Measurements from ENCODE around the gene TGFBR3L.

Gene TGFBR3L

GRCh38 chr19:7921302-7921966 is 6.8 kb downstream of the TGFBR3L start:
- Histone ChIP-seq H3K27me3 (ENCODE audit: low read depth, low read length) (peaks cover 20% of the 10 kb centered on the region), H3K36me3 (ENCODE audit: control insufficient read depth in 1 of 2, insufficient read depth in 2 of 2, low read length in 2 of 2) (peaks cover 7 to 16% of the 10 kb centered on the region in 2 donors), H3K9me3 (ENCODE audit: control insufficient read depth in 1 of 2, low read length in 2 of 2) (no peaks in the 10 kb centered on the region), H3K4me1 (ENCODE audit: control insufficient read depth in 1 of 2, insufficient read depth in 2 of 2, low read length in 2 of 2) (peaks cover 5 to 76% of the 10 kb centered on the region in 2 donors), H3K4me3 (ENCODE audit: low read depth in 1 of 2, low read length in 2 of 2) (peak overlapping the region; percentile 43 to 67), H3K27ac (ENCODE audit: low read length) (peak overlapping the region; percentile 79)

GRCh38 chr19:7921967-7922835 is 7.6 kb downstream of the TGFBR3L start:
- H3K36me3 ChIP-seq (ENCODE audit: control insufficient read depth in 1 of 2, insufficient read depth in 2 of 2, low read length in 2 of 2): peaks cover 7 to 16% of the 10 kb centered on the region in 2 donors
- H3K27ac ChIP-seq (ENCODE audit: low read length): peak overlapping the region; percentile 79
- peaks cover 5 to 76% of the 10 kb centered on the region in 2 donors for H3K4me1 ChIP-seq (ENCODE audit: control insufficient read depth in 1 of 2, insufficient read depth in 2 of 2, low read length in 2 of 2)
- H3K9me3 ChIP-seq (ENCODE audit: control insufficient read depth in 1 of 2, low read length in 2 of 2): no peaks in the 10 kb centered on the region
- peak overlapping the region; percentile 43 to 67 for H3K4me3 ChIP-seq (ENCODE audit: low read depth in 1 of 2, low read length in 2 of 2)
- H3K27me3 ChIP-seq (ENCODE audit: low read depth, low read length): peaks cover 15% of the 10 kb centered on the region

GRCh38 chr19:7922836-7923195 is 8.2 kb downstream of the TGFBR3L start:
- peaks cover 5 to 76% of the 10 kb centered on the region in 2 donors for H3K4me1 ChIP-seq (ENCODE audit: control insufficient read depth in 1 of 2, insufficient read depth in 2 of 2, low read length in 2 of 2)
- H3K27ac ChIP-seq (ENCODE audit: low read length): no peak overlapping the region
- no peaks in the 10 kb centered on the region for H3K9me3 ChIP-seq (ENCODE audit: control insufficient read depth in 1 of 2, low read length in 2 of 2)
- H3K4me3 ChIP-seq (ENCODE audit: low read depth in 1 of 2, low read length in 2 of 2): no peak overlapping the region
- H3K27me3 ChIP-seq (ENCODE audit: low read depth, low read length): peaks cover 11% of the 10 kb centered on the region
- peaks cover 7 to 16% of the 10 kb centered on the region in 2 donors for H3K36me3 ChIP-seq (ENCODE audit: control insufficient read depth in 1 of 2, insufficient read depth in 2 of 2, low read length in 2 of 2)

GRCh38 chr19:7923295-7924191 is 8.9 kb downstream of the TGFBR3L start:
- H3K9me3 ChIP-seq (ENCODE audit: control insufficient read depth in 1 of 2, low read length in 2 of 2): no peaks in the 10 kb centered on the region
- H3K27me3 ChIP-seq (ENCODE audit: low read depth, low read length): peaks cover 4% of the 10 kb centered on the region
- peak overlapping the region in 1 of 2 donors; percentile 57 for H3K4me3 ChIP-seq (ENCODE audit: low read depth in 1 of 2, low read length in 2 of 2)
- H3K4me1 ChIP-seq (ENCODE audit: control insufficient read depth in 1 of 2, insufficient read depth in 2 of 2, low read length in 2 of 2): peaks cover 5 to 79% of the 10 kb centered on the region in 2 donors
- peaks cover 7 to 16% of the 10 kb centered on the region in 2 donors for H3K36me3 ChIP-seq (ENCODE audit: control insufficient read depth in 1 of 2, insufficient read depth in 2 of 2, low read length in 2 of 2)
- no peak overlapping the region for H3K27ac ChIP-seq (ENCODE audit: low read length)

GRCh38 chr19:7924241-7924640 is 9.6 kb downstream of the TGFBR3L start:
- H3K27ac ChIP-seq (ENCODE audit: low read length): no peak overlapping the region
- peak overlapping the region in 1 of 2 donors; percentile 57 for H3K4me3 ChIP-seq (ENCODE audit: low read depth in 1 of 2, low read length in 2 of 2)
- no peaks in the 10 kb centered on the region for H3K9me3 ChIP-seq (ENCODE audit: control insufficient read depth in 1 of 2, low read length in 2 of 2)
- peaks cover 5 to 77% of the 10 kb centered on the region in 2 donors for H3K4me1 ChIP-seq (ENCODE audit: control insufficient read depth in 1 of 2, insufficient read depth in 2 of 2, low read length in 2 of 2)
- H3K27me3 ChIP-seq (ENCODE audit: low read depth, low read length): no peaks in the 10 kb centered on the region
- peaks cover 7 to 16% of the 10 kb centered on the region in 2 donors for H3K36me3 ChIP-seq (ENCODE audit: control insufficient read depth in 1 of 2, insufficient read depth in 2 of 2, low read length in 2 of 2)

GRCh38 chr19:7924651-7925170 is 10.1 kb downstream of the TGFBR3L start:
- no peaks in the 10 kb centered on the region for H3K27me3 ChIP-seq (ENCODE audit: low read depth, low read length)
- no peak overlapping the region for H3K27ac ChIP-seq (ENCODE audit: low read length)
- H3K4me3 ChIP-seq (ENCODE audit: low read depth in 1 of 2, low read length in 2 of 2): peak overlapping the region in 1 of 2 donors; percentile 57
- H3K4me1 ChIP-seq (ENCODE audit: control insufficient read depth in 1 of 2, insufficient read depth in 2 of 2, low read length in 2 of 2): peaks cover 5 to 77% of the 10 kb centered on the region in 2 donors
- H3K9me3 ChIP-seq (ENCODE audit: control insufficient read depth in 1 of 2, low read length in 2 of 2): no peaks in the 10 kb centered on the region
- peaks cover 7 to 16% of the 10 kb centered on the region in 2 donors for H3K36me3 ChIP-seq (ENCODE audit: control insufficient read depth in 1 of 2, insufficient read depth in 2 of 2, low read length in 2 of 2)

GRCh38 chr19:7925171-7925851 is 10.7 kb downstream of the TGFBR3L start:
- peaks cover 5 to 78% of the 10 kb centered on the region in 2 donors for H3K4me1 ChIP-seq (ENCODE audit: control insufficient read depth in 1 of 2, insufficient read depth in 2 of 2, low read length in 2 of 2)
- no peak overlapping the region for H3K27ac ChIP-seq (ENCODE audit: low read length)

GRCh38 chr19:7926021-7926726 is 11.5 kb downstream of the TGFBR3L start, which contains the start of gene CTXN1:
Gene CTXN1, minus strand, starts transcription at chr19:7926135. Its CDS starts 597 bp downstream, at chr19:7925538.
- H3K27ac ChIP-seq (ENCODE audit: low read length): no peak within 1 kb of the TSS
- H3K4me3 ChIP-seq (ENCODE audit: low read depth in 1 of 2, low read length in 2 of 2): peak within 1 kb of the TSS in 1 of 2 donors; percentile 58

More at GRCh38 chr19:7925171-7925851, 10.7 kb downstream of the TGFBR3L start:
- H3K27me3 ChIP-seq (ENCODE audit: low read depth, low read length): no peaks in the 10 kb centered on the region
- peak overlapping the region in 1 of 2 donors; percentile 57 for H3K4me3 ChIP-seq (ENCODE audit: low read depth in 1 of 2, low read length in 2 of 2)
- H3K36me3 ChIP-seq (ENCODE audit: control insufficient read depth in 1 of 2, insufficient read depth in 2 of 2, low read length in 2 of 2): peaks cover 7 to 16% of the 10 kb centered on the region in 2 donors
- no peaks in the 10 kb centered on the region for H3K9me3 ChIP-seq (ENCODE audit: control insufficient read depth in 1 of 2, low read length in 2 of 2)

GRCh38 chr19:7926727-7927604 is 12.3 kb downstream of the TGFBR3L start:
- Histone ChIP-seq H3K4me1 (ENCODE audit: control insufficient read depth in 1 of 2, insufficient read depth in 2 of 2, low read length in 2 of 2) (peaks cover 0 to 75% of the 10 kb centered on the region in 2 donors), H3K4me3 (ENCODE audit: low read depth in 1 of 2, low read length in 2 of 2) (peak overlapping the region in 1 of 2 donors; percentile 58), H3K27me3 (ENCODE audit: low read depth, low read length) (no peaks in the 10 kb centered on the region), H3K27ac (ENCODE audit: low read length) (no peak overlapping the region), H3K9me3 (ENCODE audit: control insufficient read depth in 1 of 2, low read length in 2 of 2) (no peaks in the 10 kb centered on the region), H3K36me3 (ENCODE audit: control insufficient read depth in 1 of 2, insufficient read depth in 2 of 2, low read length in 2 of 2) (peaks cover 7 to 22% of the 10 kb centered on the region in 2 donors)

More at GRCh38 chr19:7926021-7926726, 11.5 kb downstream of the TGFBR3L start, which contains the start of gene CTXN1:
- peaks cover 7 to 17% of the 10 kb centered on the region in 2 donors for H3K36me3 ChIP-seq (ENCODE audit: control insufficient read depth in 1 of 2, insufficient read depth in 2 of 2, low read length in 2 of 2)
- H3K4me1 ChIP-seq (ENCODE audit: control insufficient read depth in 1 of 2, insufficient read depth in 2 of 2, low read length in 2 of 2): peaks cover 5 to 81% of the 10 kb centered on the region in 2 donors
- no peaks in the 10 kb centered on the region for H3K27me3 ChIP-seq (ENCODE audit: low read depth, low read length)
- no peaks in the 10 kb centered on the region for H3K9me3 ChIP-seq (ENCODE audit: control insufficient read depth in 1 of 2, low read length in 2 of 2)
